GM18519 (cell line): ENCODE results near the gene CELSR2.
"Not testable (repeated sequence)": the region's sequence is repeated elsewhere in the genome, so short reads cannot be mapped to it uniquely, and the experiment has no call there.

Source experiments
- ATAC-seq: cut with Tn5 transposase; IDR thresholded peaks from one replicate; pipeline ENCODE4 v1.9.1; 2021; ENCODE audit warnings: mild to moderate bottlenecking, moderate library complexity; ENCODE audit not compliant: unreplicated experiment, low FRiP score

The CELSR2 gene

DNA sequence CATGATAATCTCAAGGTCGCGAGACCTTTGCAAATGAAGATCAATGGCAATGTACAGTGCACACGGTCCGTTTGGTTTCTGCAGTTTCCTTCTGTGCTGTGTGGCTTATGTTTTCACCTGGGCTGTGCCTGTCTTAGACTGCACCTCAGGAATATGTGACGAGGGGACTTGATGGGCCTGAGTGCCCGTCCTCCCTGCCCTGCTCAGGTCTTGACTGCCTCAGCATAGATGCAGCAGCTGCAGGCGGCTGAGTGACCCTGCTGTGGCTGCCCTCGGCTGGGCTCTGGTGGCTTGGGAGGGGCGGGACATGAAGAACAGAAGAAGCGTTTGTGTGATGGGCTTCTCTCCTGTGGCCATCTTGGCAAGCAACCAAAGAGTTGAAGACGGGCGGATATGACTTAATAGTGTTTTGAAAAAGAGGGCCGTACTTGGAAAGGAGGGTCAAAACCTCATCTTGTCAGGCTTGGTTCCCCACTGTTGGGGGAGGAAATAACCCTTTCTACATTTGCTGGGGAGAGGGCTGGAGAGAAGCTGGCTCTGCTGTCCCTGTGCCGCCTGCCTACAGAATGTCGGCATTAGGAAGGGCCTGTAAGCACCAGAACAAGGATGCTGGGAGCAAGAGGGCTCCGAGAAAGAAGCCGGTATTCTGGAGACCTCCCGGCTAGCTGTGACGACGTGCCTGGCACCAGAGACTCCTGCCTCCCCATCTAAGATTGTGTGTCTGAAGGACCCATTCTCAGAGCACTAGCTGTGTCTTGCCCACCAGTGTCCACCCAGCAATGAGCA is 50.4 kb downstream of the CELSR2 start:
- ATAC-seq = no peak

GRCh38 chr1:109300650-109301151 is 51.4 kb downstream of the CELSR2 start:
- no peak for ATAC-seq

DNA sequence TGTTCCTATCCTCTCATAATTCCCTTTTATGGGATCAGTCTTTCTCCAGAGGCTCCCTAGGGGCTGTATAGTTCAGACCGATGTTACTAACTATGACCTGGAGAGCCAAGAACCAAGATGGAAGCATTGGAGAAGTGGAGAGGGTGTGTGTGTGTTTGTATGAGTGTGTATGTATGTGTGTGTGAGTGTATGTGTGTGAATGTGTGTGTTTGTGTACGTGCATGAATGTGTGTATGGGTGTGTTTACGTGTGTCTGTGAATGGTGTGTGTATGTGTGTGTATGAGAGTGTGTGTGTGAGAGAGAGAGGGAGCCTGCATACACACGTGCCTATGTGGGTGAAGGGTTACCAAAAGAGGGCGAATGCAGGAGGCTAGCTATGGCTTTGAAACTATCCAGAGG is 52.5 kb downstream of the CELSR2 start:
- no peak for ATAC-seq

- no peak for ATAC-seq
Observed at GRCh38 chr1:109304226-109304920, 55.0 kb downstream of the CELSR2 start.

- not testable (repeated sequence) for ATAC-seq
Observed at GRCh38 chr1:109305991-109306390, 56.7 kb downstream of the CELSR2 start.

DNA sequence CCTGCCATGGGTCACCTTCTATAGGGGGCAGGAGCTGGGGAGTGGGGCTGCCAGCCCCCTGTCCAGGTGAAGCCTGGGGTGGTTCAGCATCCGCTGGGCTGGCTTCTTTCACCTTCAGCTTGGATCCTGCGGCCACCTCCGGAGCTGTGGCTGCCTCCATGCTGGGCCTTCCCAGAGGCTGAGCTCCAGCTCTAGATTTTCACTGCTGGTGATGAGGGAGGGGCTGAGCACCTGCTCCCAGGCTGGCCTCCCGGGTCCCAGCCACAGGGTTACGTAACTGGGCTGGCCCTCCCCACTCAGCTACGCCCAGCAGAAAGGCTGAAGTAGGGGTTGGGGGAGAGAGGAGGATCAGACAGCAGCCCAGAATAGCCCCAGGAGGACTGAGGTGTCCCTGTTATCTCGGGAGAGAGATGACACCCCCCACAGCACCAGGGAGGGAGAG is 57.5 kb downstream of the CELSR2 start, which contains the start of gene MYBPHL:
MYBPHL (minus strand) TSS at position 180 of the 442 bp plus-strand sequence; CDS start at position 160, 20 bp downstream.
- ATAC-seq = no peak

DNA sequence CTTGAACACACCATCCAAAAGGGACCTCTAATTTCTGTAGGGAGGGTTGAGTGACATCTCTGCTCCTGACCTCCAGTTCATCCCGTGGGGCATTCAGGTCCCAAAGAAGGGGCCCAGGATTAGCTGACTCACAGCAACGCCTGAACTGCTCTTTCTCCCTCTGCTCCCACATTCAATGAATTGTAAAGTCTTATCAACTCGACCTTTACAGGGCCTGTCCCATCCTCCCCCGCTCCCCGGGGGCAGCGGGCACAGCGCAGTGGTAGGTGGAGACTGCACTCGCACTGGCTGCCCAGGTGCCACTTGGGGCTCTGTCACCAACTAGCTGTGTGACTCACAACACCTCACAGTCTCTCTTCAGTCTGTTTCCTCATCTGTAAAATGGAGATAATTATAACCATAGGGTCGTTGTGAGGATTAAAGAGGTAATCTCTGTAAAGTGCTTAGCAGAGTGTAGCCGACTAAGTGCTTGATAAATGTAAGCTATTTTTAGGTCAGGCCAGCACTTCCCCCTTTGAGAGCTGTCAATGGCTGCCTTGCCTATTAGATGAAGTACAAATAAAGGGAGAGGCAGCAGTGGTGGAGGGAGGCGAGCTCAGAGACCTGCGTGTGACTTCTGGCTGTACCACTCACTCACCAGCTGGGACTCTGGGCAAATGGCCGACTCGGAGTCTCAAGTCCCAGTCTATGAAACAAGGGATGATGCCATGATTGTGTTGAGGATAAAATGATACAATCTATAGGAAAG is 58.1 kb downstream of the CELSR2 start:
- no peak for ATAC-seq

- no peak for ATAC-seq
Observed at GRCh38 chr1:109309347-109309746, 60.0 kb downstream of the CELSR2 start.

DNA sequence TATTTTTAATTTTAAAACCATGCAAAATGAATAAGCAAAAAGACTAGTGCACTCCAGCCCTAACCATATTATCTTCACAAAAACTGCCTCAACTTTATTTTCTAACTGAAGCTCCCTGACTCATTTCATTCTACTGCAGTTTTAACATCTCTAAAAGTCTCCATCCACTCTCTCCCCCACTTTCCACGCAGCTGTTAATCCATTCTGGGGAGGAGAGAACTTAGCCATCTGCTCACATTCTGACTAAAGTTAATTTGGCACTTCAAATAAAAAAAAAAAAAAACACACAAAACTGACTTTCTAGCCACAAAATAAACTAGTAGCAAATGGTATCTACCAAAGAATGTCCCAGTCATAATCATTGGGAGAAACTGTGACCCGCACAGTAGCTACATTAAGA is 62.9 kb downstream of the CELSR2 start:
- no peak for ATAC-seq

DNA sequence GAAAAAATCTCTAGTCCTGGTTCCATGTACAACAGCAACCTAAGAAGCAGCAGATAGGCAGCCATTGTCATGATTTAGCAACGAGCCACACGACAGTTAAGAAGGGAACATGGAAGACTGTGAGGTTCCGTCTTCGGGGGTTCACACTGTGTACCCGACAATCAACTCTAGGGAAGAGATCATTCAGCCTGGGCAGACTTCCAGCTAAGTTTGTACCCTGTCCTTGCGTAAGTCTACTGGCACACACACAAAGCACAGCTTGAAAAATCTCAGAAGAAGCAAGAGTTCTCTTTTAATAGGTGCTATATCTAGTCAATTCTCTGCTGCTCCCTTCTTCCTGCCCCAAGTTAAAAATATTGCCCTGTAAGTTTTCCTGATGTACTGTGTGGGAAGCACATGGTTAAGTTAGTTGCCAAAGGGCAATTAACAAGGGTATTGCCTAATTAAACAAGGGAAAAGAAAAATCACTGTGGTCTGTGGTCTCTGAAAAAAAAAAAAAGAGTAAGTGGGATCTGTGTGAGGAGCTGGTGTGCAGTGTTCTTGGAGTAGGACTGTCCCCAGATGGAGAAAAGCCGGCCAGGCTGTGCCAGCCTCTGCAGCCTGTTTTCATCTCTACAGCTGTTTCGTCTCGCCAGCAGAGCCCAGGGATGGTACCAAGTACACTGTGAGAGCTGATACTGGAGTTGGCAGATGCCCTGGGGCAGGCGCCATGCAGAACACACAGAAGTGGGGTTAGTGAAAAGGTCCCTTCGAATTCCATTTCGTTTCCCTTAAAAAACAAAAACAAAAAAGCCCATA is 63.8 kb downstream of the CELSR2 start:
- ATAC-seq = no peak

- ATAC-seq = no peak
Observed at GRCh38 chr1:109314795-109315194, 65.5 kb downstream of the CELSR2 start.

GRCh38 chr1:109315288-109315687 is 65.9 kb downstream of the CELSR2 start:
- no peak for ATAC-seq

DNA sequence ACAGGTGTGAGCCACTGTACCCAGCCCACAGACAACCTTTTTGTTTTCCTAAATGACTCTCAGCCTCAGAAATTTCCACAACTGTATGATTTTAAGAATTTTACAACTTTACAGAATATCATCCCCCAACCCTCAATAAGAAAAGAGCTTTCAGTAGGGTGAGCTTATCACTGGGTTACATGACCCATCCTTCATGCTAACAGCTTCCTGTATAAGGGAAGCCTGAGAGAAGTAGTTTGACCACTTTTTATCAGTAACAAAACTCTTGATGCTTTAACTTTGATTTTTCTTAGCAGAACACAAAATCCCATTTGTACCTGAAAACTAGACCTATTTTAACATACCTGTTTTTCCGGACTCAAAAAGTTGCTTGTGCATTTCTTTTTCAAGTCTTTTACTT is 67.2 kb downstream of the CELSR2 start:
- ATAC-seq = no peak

DNA sequence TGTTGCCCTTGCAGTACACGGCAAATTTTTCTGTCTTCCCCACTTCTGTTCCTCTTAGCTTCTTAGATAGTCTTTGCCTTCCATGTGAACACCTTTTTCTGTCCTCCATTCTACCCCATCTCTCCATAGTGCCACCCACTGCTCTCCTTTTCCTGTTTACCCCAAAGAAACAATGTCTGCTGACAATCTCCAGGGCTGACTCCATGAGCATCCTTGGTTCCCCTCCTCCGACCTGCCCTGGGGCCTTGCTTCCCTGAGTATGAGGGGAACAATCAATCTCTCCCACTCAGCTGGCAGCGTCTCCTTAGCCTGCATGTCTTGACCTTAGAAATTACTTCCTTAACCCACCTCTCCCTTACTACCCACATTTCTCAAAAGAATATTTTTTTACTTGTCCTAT is 69.8 kb downstream of the CELSR2 start:
- ATAC-seq = no peak

GRCh38 chr1:109322974-109323373 is 73.6 kb downstream of the CELSR2 start:
- no peak for ATAC-seq
